Stimulated activated naive CD8-positive, alpha-beta T cell treated with anti-CD3 and anti-CD28 coated beads, Interleukin-15, Interleukin-2, amounts not matched to agents 100 ng/mL and 50 ng/mL, for 24 hours (primary cell): ENCODE data around the gene GPS1.

Experiments used
- H3K27ac Mint-ChIP-seq: one replicate; pipeline ENCODE4 v1.8.0; 2021; ENCODE audit warnings: mild to moderate bottlenecking, mixed read lengths
- H3K27me3 Mint-ChIP-seq: one replicate; pipeline ENCODE4 v1.8.0; 2021; ENCODE audit warnings: mixed read lengths
- H3K36me3 Mint-ChIP-seq: one replicate; pipeline ENCODE4 v1.8.0; 2021; ENCODE audit warnings: low read depth, mixed read lengths
- H3K4me1 Mint-ChIP-seq: one replicate; pipeline ENCODE4 v1.8.0; 2021; ENCODE audit warnings: low read depth, mixed read lengths
- H3K4me3 Mint-ChIP-seq: one replicate; pipeline ENCODE4 v1.8.0; 2021; ENCODE audit warnings: mild to moderate bottlenecking, mixed read lengths
- H3K9me3 Mint-ChIP-seq: one replicate; pipeline ENCODE4 v1.8.0; 2021; ENCODE audit warnings: mixed read lengths

GPS1 gene

DNA sequence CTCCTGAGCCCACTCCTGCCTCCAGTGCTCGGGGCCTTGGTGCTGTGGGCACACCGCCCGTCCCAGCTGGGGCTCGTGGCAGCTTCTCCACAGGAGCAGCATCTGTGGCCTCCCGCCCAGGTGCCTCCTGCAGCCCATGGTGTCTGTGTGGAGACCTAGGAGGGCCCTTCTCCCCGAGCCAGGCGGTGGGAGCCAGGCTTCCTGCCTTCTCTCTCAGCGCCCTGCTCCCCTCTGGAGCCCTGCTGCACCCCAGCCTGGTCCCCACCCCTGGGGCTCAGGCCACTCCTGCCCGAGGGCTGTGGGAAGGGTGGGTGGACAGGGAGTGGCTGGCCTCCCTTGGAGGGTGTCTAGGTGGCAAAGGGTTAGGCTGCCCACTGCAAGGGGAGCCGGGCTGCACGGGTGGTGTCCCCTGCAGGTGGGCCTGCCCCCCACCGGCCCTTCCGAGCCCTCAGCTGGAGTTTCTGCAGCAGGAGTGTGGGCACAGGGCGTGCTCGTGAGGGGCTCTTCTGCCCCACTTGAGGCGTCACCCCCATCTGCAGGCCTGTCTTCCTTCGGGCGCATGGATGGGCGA, 40.0 kb upstream of the GPS1 start:
- H3K36me3 Mint-ChIP-seq, result no peaks in the 10 kb centered on the region
- no peak overlapping the region for H3K4me3 Mint-ChIP-seq
- H3K27me3 Mint-ChIP-seq, result no peaks in the 10 kb centered on the region
- no peaks in the 10 kb centered on the region for H3K4me1 Mint-ChIP-seq
- no peak overlapping the region for H3K27ac Mint-ChIP-seq
- H3K9me3 Mint-ChIP-seq, result no peaks in the 10 kb centered on the region

DNA sequence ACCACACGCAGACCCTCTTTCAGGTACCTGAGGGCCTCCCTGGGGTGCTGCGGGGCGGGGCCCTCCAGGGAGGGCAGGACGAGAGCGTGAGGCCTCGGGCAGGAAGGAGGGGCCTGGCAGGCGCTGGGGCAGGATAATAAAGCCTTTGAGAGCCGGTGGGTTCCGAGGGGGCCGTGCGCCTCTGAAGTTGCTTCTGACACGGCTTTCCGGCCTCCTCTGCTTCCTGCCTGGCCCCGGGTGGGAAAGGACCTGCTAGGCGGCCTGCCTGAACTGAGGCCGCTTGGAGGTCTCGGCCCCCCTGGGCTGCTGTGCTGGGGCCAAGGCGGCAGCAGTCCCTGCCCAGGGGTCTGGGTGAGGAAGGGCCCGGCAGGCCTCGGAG, 39.4 kb upstream of the GPS1 start:
- Mint-ChIP-seq H3K4me1 (no peaks in the 10 kb centered on the region), H3K27me3 (no peaks in the 10 kb centered on the region), H3K36me3 (no peaks in the 10 kb centered on the region), H3K9me3 (no peaks in the 10 kb centered on the region), H3K4me3 (no peak overlapping the region), H3K27ac (no peak overlapping the region)

DNA sequence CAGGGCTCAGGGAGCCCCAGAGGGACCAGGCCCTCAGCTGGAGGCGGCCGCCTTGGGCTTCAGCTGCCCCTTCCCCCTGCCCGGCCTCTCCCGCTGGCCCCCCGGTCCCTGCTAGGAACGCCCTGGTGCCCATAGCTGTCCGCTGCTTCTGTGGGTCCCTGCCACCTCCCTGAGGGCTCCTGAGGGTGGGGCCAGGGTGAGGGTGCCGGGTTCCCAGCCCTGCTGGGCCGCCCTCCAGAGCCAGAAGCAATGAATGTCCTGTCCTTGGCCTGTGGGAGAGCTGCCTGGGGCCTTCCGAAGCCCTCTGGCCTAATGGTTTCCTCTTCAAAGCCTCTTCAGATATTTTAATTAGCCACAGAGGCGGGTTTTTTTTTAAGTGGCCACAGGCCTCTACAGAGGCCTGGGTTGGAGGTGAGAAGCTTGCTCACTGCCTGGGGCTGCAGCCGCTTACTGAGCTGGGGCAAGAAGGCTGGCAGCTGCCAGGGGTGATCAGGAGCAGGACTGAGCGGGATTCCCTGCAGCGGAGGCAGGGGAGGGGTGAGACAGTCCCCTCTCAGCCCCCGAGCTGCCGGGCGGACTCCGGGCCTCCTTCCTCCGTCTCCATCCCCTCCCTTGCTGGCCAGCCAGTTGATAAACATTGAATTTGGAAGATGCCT, 38.9 kb upstream of the GPS1 start:
- Mint-ChIP-seq H3K9me3 (no peaks in the 10 kb centered on the region), H3K27me3 (no peaks in the 10 kb centered on the region), H3K4me1 (no peaks in the 10 kb centered on the region), H3K36me3 (no peaks in the 10 kb centered on the region), H3K27ac (no peak overlapping the region), H3K4me3 (no peak overlapping the region)

DNA sequence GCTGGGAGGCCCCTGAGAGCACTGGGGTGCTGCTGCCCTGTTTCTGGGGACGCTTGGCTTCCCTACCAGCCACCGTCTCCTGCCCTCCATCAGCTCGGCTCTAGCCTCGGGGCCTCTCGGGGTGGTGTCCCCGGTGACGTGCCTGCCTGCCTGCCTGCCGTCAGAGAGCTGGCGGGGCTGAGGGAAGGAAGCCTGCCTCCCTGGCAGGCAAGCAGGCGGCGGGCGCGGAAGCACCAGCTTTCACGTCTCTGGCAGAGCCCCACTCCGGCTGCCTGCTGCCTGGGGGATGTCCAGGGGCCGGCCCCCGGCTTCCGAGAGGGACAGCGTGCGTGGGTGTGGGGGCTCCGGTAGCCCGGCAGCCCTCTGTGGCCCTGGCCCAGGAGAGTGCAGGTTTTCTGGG, 38.4 kb upstream of the GPS1 start:
- no peaks in the 10 kb centered on the region for H3K4me1 Mint-ChIP-seq
- H3K4me3 Mint-ChIP-seq, result no peak overlapping the region
- no peak overlapping the region for H3K27ac Mint-ChIP-seq
- H3K27me3 Mint-ChIP-seq, result no peaks in the 10 kb centered on the region
- H3K9me3 Mint-ChIP-seq, result no peaks in the 10 kb centered on the region
- H3K36me3 Mint-ChIP-seq, result peaks cover 1% of the 10 kb centered on the region

DNA sequence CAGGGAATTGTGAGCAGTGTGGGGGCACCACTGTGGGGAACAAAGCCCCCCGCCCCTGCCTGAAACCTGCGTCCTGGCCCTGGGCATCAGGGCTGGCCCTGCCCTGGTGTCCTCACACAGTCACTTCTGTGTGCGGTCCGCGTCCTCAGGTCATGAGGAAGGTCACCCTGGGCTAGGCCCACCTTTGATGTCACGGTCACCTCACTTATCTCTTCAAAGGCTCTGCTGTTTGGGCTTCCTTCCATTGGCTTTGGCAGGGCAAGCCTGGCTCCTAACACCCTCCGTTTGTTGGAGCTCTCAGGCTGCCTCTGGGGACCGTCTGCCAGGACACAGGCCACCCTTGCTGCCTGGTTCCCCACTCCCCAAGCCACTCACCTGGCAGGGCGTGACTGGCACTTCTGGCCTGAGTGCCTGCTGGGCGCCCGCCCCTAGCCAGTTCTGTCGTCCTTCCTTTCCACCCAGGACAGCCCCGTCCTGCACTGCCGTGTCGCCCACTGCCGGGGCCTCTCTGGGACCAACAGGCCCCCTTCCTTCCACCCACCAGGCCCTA, 37.9 kb upstream of the GPS1 start:
- Mint-ChIP-seq H3K27ac (no peak overlapping the region), H3K4me1 (no peaks in the 10 kb centered on the region), H3K27me3 (no peaks in the 10 kb centered on the region), H3K36me3 (peaks cover 6% of the 10 kb centered on the region), H3K4me3 (no peak overlapping the region), H3K9me3 (no peaks in the 10 kb centered on the region)

DNA sequence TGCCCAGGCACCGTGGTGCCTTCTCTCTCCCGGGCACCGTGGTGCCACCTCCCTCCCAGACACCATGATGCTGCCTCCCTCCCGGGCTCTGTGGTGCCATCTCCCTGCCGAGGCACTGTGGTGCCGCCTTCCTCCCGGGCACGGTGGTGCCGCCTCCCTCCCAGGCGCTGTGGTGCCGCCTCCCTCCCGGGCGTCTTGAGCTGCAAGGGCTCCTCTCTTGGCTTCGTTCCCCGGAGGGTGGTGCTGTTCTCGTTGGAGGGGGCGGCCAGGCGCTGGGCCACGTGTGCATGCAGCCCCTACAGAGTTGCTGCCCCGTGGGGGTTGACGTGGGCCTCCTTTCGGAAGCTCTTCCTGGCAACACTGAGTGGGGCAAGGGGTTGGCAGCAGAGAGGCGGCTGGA, 37.3 kb upstream of the GPS1 start:
- Mint-ChIP-seq H3K4me3 (no peak overlapping the region), H3K9me3 (no peaks in the 10 kb centered on the region), H3K27ac (no peak overlapping the region), H3K36me3 (peaks cover 8% of the 10 kb centered on the region), H3K27me3 (no peaks in the 10 kb centered on the region), H3K4me1 (no peaks in the 10 kb centered on the region)

DNA sequence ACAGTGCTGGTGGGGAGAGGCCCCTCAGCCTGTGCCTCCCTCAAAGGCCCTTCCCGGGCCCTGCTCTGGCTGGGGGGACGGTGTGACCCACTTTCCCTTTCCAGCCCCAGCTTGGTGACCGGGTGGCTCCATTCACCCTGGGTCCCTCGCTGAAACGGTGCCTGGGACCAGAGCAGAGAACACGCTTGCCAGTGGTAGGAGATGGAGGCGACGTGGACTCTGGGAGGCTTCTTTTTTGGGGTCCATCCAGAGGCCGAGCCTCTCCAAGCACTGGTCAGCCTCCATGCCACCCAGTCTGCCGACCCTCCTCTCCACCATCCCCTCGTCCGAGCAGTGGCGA, 36.8 kb upstream of the GPS1 start:
- H3K27me3 Mint-ChIP-seq, result no peaks in the 10 kb centered on the region

DNA sequence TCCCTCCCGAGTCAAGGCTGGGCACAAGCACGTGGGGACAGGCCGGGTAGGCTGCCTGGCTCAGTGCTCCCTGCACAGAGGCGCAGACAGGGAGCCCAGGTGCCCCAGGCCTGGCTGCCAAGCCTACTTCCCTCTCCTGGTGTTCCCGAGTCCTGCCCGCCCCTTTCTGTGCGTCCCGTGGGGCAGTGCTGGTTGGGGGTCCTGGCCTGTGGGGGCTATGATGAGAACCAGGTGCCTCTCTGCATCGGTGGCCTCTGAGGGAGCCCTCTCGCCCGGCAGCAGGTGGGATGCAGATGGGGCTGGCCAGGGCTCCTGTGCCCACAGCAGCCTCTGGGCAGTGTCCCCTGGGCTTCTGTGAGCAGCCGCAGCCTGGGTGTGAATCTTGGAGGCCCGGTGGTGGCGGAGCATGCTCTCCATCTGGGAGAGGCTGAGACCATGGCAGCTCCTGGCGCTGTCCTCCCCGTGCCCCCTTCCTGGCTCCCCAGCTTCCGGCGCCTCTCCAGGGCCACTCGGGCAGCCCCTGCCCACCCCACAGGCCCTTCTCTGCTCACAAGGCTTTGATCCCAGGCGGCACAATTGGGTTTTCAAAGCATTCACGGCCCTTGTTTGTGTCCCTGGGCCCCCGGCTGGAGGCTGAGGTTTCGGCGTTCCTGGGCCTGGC, 36.3 kb upstream of the GPS1 start:
- peaks cover 8% of the 10 kb centered on the region for H3K36me3 Mint-ChIP-seq
- no peak overlapping the region for H3K4me3 Mint-ChIP-seq
- H3K9me3 Mint-ChIP-seq, result no peaks in the 10 kb centered on the region
- no peak overlapping the region for H3K27ac Mint-ChIP-seq
- H3K27me3 Mint-ChIP-seq, result no peaks in the 10 kb centered on the region
- H3K4me1 Mint-ChIP-seq, result no peaks in the 10 kb centered on the region

More for the DNA sequence above, 36.8 kb upstream of the GPS1 start:
- Mint-ChIP-seq H3K4me1 (no peaks in the 10 kb centered on the region), H3K4me3 (no peak overlapping the region), H3K9me3 (no peaks in the 10 kb centered on the region), H3K36me3 (peaks cover 8% of the 10 kb centered on the region), H3K27ac (no peak overlapping the region)

DNA sequence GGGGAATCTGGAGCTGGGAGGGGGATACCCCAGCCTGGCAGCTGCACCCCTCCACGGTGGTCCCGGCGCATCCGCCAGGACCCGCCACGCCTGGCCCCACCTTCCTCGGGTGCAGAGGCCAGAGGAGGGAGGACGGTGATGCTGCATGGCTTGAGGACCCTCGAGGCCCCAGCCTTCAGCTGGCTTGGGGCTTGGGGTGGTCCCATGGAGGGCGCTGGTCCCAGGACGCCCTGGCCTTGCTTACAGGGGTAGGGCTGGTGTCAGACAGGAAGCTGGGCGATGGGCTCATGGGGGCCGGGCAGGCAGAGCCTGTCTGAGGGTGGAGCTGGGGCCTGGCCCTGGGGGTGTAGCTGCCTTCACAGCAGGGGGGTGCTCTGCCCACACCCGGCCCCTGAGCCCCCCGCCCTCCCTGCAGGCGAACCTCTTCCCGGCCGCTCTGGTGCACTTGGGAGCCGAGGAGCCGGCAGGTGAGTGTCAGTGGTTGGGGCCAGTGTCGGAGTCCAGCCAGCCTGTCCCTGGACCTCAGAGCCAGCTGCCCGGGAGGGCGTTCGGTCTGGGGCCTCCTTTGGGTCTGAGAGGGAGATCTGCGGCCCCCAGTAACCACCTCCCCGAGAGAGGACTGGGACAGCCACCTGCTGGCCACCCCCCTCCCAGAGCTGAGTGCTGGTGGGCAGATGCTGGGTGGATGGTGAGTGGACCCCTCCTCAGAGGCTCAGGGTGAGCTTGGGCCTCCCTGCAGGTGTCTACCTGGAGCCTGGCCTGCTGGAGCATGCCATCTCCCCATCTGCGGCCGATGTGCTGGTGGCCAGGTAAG, 35.4 kb upstream of the GPS1 start:
- H3K4me1 Mint-ChIP-seq, result no peaks in the 10 kb centered on the region
- no peak overlapping the region for H3K27ac Mint-ChIP-seq
- no peak overlapping the region for H3K4me3 Mint-ChIP-seq
- no peaks in the 10 kb centered on the region for H3K9me3 Mint-ChIP-seq
- H3K36me3 Mint-ChIP-seq, result peaks cover 8% of the 10 kb centered on the region
- no peaks in the 10 kb centered on the region for H3K27me3 Mint-ChIP-seq

DNA sequence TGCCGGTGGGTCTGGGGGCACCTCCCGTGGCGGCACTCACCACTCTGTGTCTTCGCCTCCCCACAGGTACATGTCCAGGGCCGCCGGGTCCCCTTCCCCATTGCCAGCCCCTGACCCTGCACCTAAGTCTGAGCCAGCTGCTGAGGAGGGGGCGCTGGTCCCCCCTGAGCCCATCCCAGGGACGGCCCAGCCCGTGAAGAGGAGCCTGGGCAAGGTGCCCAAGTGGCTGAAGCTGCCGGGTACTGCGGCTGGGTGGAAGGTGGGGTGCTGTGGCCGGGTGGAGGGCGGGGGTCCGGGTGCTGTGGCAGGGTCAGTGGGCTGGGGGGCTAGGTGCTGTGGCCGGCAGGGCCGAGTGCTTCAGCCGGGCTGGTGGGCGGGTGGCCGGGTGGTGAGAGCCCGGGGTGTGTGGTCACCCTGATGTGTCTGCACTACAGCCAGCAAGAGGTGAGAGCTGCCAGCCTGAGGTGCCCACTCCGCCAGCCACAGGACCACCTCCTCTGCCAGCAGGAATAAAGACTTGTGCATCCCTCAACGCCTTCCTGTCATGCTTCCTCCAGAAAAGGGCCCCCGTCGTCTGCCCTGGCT, 34.7 kb upstream of the GPS1 start:
- Mint-ChIP-seq H3K4me3 (no peak overlapping the region), H3K36me3 (peaks cover 8% of the 10 kb centered on the region), H3K4me1 (peaks cover 6% of the 10 kb centered on the region), H3K27ac (no peak overlapping the region), H3K9me3 (no peaks in the 10 kb centered on the region), H3K27me3 (no peaks in the 10 kb centered on the region)

DNA sequence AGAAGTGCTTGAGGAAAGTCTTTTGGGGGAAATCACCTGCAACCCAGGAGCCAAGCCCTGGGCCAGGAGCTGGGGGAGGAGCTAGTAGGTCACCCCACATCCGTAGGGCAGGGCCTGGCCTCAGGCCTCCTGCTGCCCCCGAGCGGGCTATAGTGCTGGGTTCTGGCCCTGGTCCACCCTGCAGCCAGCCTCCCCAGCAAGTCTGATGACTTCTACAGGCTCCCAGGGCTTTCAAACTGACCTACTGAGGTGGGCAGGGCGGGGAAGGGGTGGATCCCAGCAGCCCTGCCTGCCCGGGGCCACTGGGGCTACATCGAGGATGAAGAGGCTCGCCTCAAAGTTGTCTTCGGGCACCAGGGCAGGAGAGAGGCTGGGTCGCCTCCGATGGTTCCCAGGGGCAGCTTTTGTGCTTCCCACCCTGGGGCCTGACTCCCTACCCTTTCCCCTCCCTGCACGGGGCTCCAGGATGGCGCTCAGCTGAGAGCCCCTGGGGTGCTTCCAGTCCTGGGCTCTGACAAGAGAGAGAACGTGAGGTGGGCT, 34.0 kb upstream of the GPS1 start:
- Mint-ChIP-seq H3K4me3 (no peak overlapping the region), H3K9me3 (no peaks in the 10 kb centered on the region), H3K27ac (no peak overlapping the region), H3K36me3 (peaks cover 8% of the 10 kb centered on the region), H3K4me1 (peaks cover 7% of the 10 kb centered on the region), H3K27me3 (no peaks in the 10 kb centered on the region)

DNA sequence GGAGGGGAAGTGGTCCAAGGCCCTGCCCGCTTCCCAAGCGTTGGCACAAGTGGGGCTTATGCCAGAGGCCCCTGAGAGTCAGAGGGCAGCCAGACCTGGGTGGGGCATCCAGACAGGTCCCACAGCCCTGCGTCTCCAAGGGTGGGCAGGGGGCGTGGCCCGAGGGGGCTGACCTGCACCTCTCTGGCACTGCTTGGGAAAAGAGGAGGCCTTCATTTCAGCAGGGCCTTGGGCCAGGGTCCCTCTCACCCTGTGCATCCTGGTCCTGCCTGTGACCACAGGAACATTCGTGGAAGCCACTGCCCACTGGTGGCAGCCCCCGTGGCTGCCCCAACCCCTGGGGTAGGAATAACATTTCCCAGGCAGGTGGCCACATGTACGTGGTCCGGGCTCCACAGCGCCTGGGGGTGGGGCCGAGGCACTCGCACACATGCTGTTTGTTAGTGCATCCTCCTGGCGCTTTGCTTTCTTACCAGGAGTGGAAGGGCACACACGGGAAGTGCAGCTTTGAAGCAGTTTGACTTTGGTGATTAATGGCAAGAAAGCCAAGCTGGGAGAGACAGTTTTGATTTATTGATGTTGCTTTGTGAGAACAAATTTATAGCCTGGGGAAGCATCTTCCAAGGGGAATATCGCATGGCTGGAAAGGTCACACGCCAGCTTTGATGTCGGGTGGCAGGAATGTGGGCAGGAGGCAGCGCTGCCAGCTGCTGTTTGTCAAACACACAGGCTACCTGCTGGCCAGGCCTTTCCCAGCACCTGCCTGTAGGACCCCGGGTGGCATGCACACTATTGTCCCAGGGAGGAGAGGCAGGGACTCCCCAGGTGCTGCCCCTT, 33.3 kb upstream of the GPS1 start:
- H3K36me3 Mint-ChIP-seq, result peaks cover 8% of the 10 kb centered on the region
- peaks cover 7% of the 10 kb centered on the region for H3K4me1 Mint-ChIP-seq
- no peak overlapping the region for H3K27ac Mint-ChIP-seq
- no peaks in the 10 kb centered on the region for H3K9me3 Mint-ChIP-seq
- H3K27me3 Mint-ChIP-seq, result no peaks in the 10 kb centered on the region
- H3K4me3 Mint-ChIP-seq, result no peak overlapping the region

DNA sequence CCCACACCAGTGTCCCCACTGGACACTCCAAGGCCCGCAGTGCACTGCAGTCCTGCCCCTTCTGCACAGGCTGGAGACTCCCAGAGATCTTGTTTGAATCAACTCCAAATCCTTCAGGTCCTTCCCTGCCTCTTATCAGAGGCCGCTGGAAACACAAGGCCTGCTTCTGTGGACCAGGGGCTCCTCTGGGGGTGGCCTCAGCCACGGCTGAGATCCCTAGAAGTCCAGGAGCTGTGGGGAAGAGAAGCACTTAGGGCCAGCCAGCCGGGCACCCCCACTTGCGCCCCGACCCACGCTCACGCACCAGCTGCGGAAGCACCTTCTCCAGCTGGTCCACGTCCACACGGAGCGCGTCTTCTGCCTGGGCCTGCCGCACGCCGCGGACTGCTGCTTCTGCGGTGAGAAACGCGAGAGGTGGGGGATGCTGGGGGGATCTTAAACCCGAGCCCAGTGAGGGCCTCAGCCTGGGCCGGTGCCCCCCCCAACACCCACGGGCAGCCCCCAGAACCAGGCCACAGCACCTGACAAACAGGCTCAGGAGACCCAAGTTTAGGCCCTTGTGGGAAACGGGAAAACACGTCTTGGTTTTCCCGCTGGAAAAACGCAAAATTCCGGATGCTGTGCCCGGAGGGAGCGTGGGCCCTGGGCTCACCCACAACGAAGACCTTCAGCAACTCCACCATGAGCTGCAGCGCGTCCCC, 32.6 kb upstream of the GPS1 start:
- peaks cover 12% of the 10 kb centered on the region for H3K4me1 Mint-ChIP-seq
- H3K27me3 Mint-ChIP-seq, result no peaks in the 10 kb centered on the region
- H3K36me3 Mint-ChIP-seq, result peaks cover 8% of the 10 kb centered on the region
- no peak overlapping the region for H3K4me3 Mint-ChIP-seq
- no peak overlapping the region for H3K27ac Mint-ChIP-seq
- no peaks in the 10 kb centered on the region for H3K9me3 Mint-ChIP-seq
